HG03139 (cell line): ENCODE data around the gene RAET1L.
"Not testable (repeated sequence)": the region's sequence is repeated elsewhere in the genome, so short reads cannot be mapped to it uniquely, and the experiment has no call there.

Experiments
- ATAC-seq: cut with Tn5 transposase; IDR thresholded peaks from one replicate; pipeline ENCODE4 v1.9.1; 2021; ENCODE audit not compliant: unreplicated experiment

Gene RAET1L

GRCh38 chr6:150017186-150017521 is 8.2 kb downstream of the RAET1L start:
- not testable (repeated sequence) for ATAC-seq

- ATAC-seq: no peak
Measured at GRCh38 chr6:150016324-150017185, 8.8 kb downstream of the RAET1L start.

GRCh38 chr6:150015281-150016001 is 9.9 kb downstream of the RAET1L start:
- ATAC-seq: not testable (repeated sequence)

GRCh38 chr6:150014623-150015280 is 10.6 kb downstream of the RAET1L start:
- ATAC-seq: not testable (repeated sequence)

GRCh38 chr6:150013785-150014622 is 11.3 kb downstream of the RAET1L start:
- not testable (repeated sequence) for ATAC-seq

DNA sequence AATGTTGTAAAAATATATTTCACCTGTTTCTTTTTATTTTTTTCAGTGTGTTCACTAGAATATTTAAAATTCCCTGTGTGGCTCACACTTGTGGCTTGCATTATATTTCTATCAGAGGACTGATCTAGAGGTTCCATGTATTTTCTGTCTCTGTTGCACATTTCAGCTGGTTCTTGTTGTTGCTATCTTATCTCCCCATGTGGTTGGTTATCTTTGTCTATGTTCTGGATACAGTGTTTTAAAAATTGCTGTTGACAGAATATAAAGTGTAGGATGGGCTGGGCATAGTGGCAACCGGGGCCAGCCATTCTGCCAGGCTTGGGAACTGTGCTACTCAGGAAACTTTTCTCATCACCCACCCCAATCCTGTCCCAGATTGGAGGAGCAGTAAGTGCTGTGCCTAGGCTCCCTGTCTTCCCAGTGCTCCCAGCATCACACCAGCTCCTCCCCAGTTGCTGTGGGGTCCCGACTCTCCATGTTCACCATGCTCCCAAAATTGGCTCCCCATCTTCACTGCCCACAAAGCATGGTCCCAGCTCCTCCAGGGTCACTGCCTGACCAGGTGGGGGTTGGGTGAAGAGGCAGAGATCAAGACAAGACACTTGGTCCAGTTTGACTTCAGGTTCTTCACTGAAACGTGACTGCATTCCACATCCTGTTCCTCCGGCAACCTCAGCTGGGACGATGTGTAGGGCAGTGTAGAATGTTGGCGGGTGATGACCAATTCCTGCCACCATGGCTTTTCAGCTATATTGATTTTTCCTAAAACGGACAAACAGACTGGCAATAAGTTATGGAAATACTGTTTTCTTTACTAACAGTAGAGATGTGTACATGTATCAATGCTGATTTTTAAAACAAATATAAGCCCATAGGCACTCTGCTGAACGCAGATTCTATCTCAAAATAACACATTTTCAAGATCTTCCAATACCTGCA is 12.2 kb downstream of the RAET1L start:
- ATAC-seq: not testable (repeated sequence)

- ATAC-seq: no peak
Measured at GRCh38 chr6:150008588-150008987, 16.7 kb downstream of the RAET1L start.

GRCh38 chr6:150006961-150007464 is 18.3 kb downstream of the RAET1L start:
- ATAC-seq: no peak

DNA sequence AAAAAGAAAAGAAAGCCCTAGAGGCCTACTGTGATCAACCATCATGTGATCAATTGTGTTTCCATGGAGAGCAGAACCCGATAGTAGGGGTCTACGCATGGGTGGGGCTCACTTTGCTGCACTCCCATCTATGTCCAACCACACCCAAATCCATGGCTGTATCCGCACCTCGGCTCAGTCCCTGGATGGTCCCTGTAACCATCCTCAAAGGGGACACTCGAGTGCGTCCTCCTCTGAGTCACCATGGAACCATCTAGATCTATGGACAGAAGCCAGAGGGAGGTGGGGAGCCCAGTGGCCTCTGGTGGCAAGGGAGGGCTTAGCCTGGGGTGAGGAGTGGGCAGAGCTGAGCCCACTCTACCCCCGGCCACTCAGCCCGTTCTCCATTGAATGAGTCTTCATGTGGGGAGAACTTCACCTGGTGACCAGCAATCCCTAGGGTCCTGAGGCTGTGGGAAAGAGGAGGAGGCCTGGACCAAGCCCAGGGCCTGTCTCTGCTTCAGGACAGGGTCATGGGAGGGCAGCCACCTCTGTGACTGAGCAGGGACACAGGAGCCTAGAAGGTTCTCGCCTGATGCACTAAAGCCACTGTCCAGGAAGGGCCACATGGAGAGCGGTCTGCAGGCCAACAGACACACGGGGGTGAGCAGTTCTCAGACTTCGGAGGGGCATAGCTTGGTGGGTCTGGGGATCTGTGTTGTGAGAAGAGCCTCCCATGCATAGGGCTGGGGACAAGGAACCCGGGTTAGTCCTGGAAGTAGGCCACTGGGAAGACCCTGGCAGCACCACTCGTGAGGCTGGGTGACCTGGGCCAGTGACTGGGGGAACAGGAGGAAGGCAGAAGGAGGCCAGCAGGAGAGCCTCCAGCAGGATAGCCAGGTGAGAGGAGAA is 19.3 kb downstream of the RAET1L start:
- ATAC-seq: no peak

DNA sequence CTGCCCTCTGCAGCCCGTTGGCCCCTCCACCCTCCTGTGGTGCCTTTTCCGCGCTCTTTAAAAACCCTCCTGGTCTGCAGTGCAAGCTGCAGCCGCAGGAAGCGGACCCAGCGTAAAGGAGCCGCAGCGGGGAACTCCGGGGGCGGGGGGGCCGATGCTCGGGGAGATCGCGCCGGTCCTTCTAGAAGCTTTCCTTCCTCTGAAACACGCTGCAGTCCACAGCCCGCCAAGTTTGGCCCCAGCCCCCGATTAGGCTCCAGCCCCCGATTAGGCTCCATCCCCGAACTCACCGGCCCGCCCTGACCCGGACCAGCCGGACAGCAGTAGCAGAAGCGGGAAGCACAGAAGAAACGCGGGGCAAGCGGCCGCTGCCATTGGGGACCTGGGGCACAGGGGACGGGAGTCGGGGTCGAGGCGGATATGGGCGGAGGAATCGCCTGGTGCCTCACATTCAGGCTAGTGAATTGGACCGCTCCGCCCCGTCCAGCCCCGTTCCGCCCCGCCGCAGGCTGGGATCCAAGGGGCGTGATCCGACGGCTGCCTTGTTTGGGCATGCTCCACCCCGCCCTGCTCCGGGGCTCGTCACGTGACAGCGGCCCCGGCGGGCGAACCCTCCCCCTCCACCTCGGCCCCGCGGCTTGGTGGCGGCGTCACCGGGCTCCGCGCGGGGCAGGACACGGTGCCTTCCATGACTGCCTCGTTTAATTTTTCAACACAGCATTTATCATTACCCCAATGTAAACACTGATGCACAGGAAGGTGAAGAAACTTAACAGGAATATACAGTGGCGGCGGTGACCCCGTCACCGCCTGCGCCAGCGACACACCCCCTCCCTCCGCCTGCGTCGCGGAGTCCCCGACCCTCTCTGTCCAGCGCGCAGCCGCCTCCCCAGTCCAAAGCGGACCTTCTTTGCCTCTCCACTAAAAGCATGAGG is 20.3 kb downstream of the RAET1L start:
- peak; percentile 74 for ATAC-seq

GRCh38 chr6:150004101-150004782 is 21.1 kb downstream of the RAET1L start:
- peak; percentile 14 for ATAC-seq

DNA sequence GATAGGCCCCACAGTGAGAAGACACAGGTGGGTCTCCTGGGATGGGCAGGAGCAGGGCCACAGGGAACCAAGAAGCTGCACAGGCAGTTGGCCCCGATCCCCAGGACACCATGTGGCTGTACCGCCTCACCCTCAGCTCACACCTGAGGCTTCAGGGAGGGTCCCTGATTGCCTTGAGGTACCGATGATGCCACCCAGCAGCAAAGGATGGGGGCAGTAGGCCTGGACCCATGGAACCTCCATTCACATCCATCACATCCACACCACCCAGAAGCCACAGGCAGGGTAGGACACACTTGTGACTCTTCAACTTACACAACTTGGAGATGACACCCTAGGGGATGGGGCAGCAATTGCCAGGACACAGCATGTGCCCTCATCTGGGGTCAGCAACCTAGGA is 21.7 kb downstream of the RAET1L start:
- ATAC-seq: not testable (repeated sequence)

DNA sequence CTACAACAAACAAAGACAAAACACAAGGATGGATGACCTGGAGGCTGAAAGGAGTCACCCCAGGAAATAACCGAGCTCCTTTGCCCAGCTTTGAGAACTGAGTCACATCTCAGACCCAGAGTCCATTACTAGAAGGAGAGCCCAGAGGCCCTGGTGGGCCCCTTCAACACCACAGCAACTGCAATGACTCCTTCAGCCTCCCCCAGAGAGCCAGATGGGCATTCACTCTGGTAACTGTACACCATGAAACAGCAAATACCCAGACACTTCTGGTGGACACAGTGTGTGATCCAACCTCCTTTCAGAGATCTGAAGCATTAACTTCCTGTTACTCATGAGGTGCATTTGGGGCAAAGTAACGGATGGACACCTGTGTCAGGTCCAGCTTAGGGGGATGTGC is 22.6 kb downstream of the RAET1L start:
- ATAC-seq: no peak

DNA sequence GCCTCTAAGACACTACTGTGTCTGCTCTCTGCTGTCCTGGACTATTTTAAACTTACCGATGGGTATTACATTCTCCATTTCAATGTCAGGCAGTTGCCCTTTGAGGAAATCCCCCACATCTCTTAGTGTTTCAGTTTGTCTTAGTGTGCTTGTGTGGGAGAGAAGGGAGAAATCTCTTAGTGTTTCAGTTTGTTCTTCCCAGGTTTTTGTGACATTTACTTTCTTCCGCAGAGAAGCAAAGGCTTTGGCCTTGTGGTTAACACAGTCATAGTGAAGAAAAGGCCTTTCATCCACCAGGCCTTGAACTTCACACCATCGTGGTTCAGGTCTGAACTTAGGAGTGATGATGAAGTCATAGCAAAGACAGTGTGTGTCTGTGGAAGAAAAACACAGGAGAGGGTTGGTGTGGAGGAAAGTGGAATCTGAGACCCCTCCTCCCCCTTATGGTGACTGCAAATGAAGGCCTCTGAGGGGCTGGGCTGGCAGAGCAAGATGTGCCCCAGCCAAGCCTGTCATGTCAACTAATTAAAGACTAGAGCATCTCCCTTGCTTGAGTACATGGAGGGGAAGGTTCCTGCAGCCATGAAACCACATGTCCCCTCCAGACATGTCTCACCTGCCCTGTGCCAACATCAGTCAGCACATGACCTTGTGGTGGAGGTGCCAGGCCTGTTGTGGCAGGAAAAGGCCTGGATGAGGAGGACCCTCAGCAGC is 23.9 kb downstream of the RAET1L start:
- ATAC-seq: no peak

GRCh38 chr6:149999636-150000035 is 25.7 kb downstream of the RAET1L start:
- no peak for ATAC-seq

DNA sequence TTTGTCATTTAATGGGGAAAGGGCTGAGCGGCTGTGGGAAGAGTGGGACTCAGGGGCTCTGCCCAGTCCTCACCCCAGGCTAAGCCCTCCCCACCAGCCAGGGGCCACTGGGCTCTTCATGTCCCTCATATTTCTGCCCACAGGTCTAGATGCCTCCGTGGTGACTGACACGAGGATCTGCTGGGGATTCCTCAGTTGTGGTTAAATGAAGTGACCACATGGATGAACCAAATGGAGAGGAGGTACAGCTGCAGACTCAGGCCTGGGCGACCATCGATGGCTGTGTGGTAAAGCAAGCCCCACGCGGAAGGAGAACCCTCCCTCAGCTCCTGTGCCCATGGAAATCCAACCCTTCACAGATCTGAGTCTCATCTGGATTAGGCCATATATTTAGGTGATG is 29.4 kb downstream of the RAET1L start:
- no peak for ATAC-seq
